DND-41 (cell line): ENCODE data around the gene ZNF786.

Experiments
- ATAC-seq: fragments of 200-7000 bp; cut with Tn5 transposase; 3 replicates; pipeline ENCODE4 v1.9.1; 2021; ENCODE audit warnings: low read depth; ENCODE audit not compliant: insufficient read depth
- DNase-seq: peaks from one replicate; pipeline ENCODE4 v3.0.0-alpha.2; 2020
- H2AFZ ChIP-seq: 2 replicates; pipeline ENCODE4 v1.6.0; 2012; ENCODE audit warnings: low read depth, low read length
- H3K27ac ChIP-seq: 2 replicates; pipeline ENCODE4 v1.5.1; 2012; ENCODE audit warnings: low read length, inconsistent platforms
- H3K27me3 ChIP-seq: fragments of 200-600 bp; sonication (generic); 2 replicates; pipeline ENCODE4 v1.6.0; 2012; ENCODE audit warnings: low read length, mild to moderate bottlenecking, inconsistent platforms; ENCODE audit not compliant: insufficient read depth, poor library complexity
- H3K36me3 ChIP-seq: 2 replicates; pipeline ENCODE4 v1.5.1; 2012; ENCODE audit warnings: low read length, inconsistent platforms; ENCODE audit not compliant: insufficient read depth
- H3K4me1 ChIP-seq: 2 replicates; pipeline ENCODE4 v1.5.1; 2012; ENCODE audit warnings: mild to moderate bottlenecking, low read length; ENCODE audit not compliant: insufficient read depth
- H3K4me2 ChIP-seq: 2 replicates; pipeline ENCODE4 v1.6.0; 2012; ENCODE audit warnings: mild to moderate bottlenecking, moderate library complexity, low read length, inconsistent platforms; ENCODE audit not compliant: insufficient read depth
- H3K4me3 ChIP-seq, 2 experiments: fragments of 200-600 bp in 1 of 2; shearing (Covaris generic) in 1 of 2; 2 replicates each; pipeline ENCODE4 v1.5.1; 2012 to 2016; ENCODE audit warnings: inconsistent platforms in 2 of 2, low read length in 2 of 2, mild to moderate bottlenecking in 2 of 2, low read depth in 1 of 2, moderate library complexity in 1 of 2
- H3K79me2 ChIP-seq: 2 replicates; pipeline ENCODE4 v1.6.0; 2012; ENCODE audit warnings: low read length, inconsistent platforms; ENCODE audit not compliant: insufficient read depth
- H3K9ac ChIP-seq: 2 replicates; pipeline ENCODE4 v1.6.0; 2012; ENCODE audit warnings: low read depth, mild to moderate bottlenecking, inconsistent platforms, low read length, moderate library complexity
- H3K9me3 ChIP-seq: 2 replicates; pipeline ENCODE4 v1.5.1; 2012; ENCODE audit warnings: low read length, moderate library complexity, mild to moderate bottlenecking, inconsistent platforms; ENCODE audit not compliant: insufficient read depth, severe bottlenecking
- H4K20me1 ChIP-seq: 2 replicates; pipeline ENCODE4 v1.6.0; 2012; ENCODE audit warnings: low read length; ENCODE audit not compliant: insufficient read depth
- CTCF ChIP-seq: IDR thresholded peaks from 2 replicates; pipeline ENCODE4 v1.5.1; 2012; ENCODE audit warnings: borderline replicate concordance, low read length, moderate library complexity, mild to moderate bottlenecking; ENCODE audit not compliant: poor library complexity, severe bottlenecking; ENCODE audit errors: extremely low read depth
- EZH2 ChIP-seq: IDR thresholded peaks from 3 replicates; pipeline ENCODE4 v1.6.1; 2012; ENCODE audit warnings: borderline replicate concordance, low read depth, mild to moderate bottlenecking, moderate library complexity, low read length, inconsistent platforms; ENCODE audit not compliant: severe bottlenecking

The ZNF786 gene

GRCh38 chr7:149022756-149023360 is 67.7 kb downstream of the ZNF786 start:
- H3K4me2 ChIP-seq, result no peak overlapping the region
- DNase-seq (no peak), ATAC-seq (no peak)
- no peak overlapping the region for H2AFZ ChIP-seq
- H3K9ac ChIP-seq, result peak overlapping the region; percentile 6; the same call in 1 of the 2 replicates
- H3K79me2 ChIP-seq, result peaks cover 80% of the 10 kb centered on the region
- H3K36me3 ChIP-seq, result peaks cover 58% of the 10 kb centered on the region
- H3K4me3 ChIP-seq, result no peak overlapping the region
- no peak overlapping the region for H3K27ac ChIP-seq
- TF ChIP-seq CTCF (no peak), EZH2 (no peak)
- H3K27me3 ChIP-seq, result no peaks in the 10 kb centered on the region
- peaks cover 26% of the 10 kb centered on the region; the same call in 1 of the 2 replicates for H4K20me1 ChIP-seq
- H3K4me1 ChIP-seq, result peaks cover 24% of the 10 kb centered on the region
- no peaks in the 10 kb centered on the region for H3K9me3 ChIP-seq

DNA sequence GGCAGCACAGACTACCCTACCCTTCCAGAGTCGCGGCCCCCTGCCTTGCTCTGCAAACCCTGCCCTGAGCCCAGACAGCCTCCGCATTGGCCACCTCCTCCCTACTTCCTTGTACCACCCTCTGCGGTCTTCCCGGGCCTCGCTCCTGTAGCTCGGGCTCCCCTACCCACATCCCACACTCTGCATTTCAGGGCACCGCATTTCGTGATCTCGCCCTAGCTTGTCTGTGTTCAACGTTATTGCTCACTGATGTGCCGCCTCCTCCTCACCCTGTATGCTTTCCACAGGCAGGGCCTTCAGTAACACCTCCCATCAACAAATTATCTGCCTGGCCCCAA is 68.8 kb downstream of the ZNF786 start:
- H3K79me2 ChIP-seq, result peaks cover 69% of the 10 kb centered on the region
- no peak overlapping the region for H2AFZ ChIP-seq
- H3K4me2 ChIP-seq, result no peak overlapping the region
- H3K9me3 ChIP-seq, result no peaks in the 10 kb centered on the region
- H3K9ac ChIP-seq, result no peak overlapping the region
- ATAC-seq, result no peak
- TF ChIP-seq CTCF (no peak), EZH2 (no peak)
- H3K4me1 ChIP-seq, result peaks cover 15% of the 10 kb centered on the region
- peaks cover 68% of the 10 kb centered on the region for H3K36me3 ChIP-seq
- no peak overlapping the region for H3K27ac ChIP-seq
- DNase-seq, result no peak
- no peaks in the 10 kb centered on the region for H3K27me3 ChIP-seq
- no peak overlapping the region for H3K4me3 ChIP-seq
- H4K20me1 ChIP-seq, result peaks cover 25% of the 10 kb centered on the region; the same call in 1 of the 2 replicates

DNA sequence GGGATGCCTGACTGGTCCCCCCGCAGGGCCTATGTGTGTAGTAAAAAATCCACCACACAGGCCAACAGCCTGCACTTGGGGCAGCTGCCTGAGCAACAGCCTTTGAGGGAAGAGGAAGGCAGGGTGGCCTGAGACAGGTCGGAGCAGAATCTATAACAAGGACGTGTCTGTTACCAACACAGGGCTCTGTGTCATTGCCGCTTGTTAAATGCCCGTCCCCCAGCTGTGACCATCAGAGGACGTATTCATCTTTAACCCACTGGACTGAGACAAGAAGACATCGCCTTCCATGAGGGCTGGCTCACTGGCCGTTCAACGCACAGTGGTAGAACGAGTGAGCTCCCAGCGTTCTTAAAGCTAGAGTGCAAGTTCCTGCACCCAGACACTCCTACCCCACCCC is 70.0 kb downstream of the ZNF786 start:
- peaks cover 26% of the 10 kb centered on the region; the same call in 1 of the 2 replicates for H4K20me1 ChIP-seq
- H3K9me3 ChIP-seq, result no peaks in the 10 kb centered on the region
- 0 out of 2 replicates have a peak, but pooled peaks cover 3% of the 10 kb centered on the region for H3K4me1 ChIP-seq
- H3K4me2 ChIP-seq, result no peak overlapping the region
- peaks cover 69% of the 10 kb centered on the region for H3K36me3 ChIP-seq
- no peaks in the 10 kb centered on the region for H3K27me3 ChIP-seq
- H3K9ac ChIP-seq, result no peak overlapping the region
- H3K27ac ChIP-seq, result no peak overlapping the region
- peaks cover 60% of the 10 kb centered on the region for H3K79me2 ChIP-seq
- H2AFZ ChIP-seq, result no peak overlapping the region
- H3K4me3 ChIP-seq, result no peak overlapping the region
- ATAC-seq, result no peak
- no peak for TF ChIP-seq EZH2
- TF ChIP-seq CTCF, result no peak
- no peak for DNase-seq
